ENCODE measurements around the gene SYNDIG1.

SYNDIG1 gene

DNA sequence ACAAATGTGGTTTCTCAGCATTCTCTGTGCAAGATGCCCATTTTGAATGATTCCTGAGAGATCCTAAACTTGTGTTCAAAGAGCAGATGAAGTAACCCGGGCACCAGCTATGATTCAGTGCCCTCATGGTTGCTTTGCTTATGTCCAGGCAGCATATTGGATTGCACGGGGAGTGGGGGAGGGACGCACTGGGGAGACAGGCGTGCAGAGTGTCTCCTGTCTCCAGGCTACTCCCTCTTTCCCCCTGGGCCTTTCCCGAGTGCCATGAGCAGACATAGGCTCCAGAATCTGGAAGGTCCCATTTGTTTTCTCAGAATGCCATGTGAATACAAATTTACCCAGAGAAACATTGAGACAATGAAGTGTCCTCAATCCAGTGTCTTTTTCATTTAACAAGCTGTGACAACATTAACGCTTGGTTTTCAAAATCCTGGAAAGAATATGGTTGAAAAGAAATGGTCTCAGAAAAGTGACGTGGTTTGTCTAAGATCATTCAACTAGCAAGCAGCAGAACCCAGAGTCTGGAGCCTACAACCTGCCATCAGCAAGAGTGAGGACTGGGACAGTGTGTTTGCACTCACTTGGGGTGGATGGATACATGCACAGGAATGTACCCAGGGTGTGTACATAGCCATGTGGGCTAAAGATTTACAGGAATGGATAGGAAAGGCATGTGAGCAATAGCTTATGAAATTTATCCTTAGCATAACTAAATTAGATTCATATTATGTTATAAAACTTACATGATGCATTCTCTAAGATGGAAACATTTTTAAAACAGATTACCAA is 4.2 kb downstream of the SYNDIG1 start:
- DNase-seq = no peak

GRCh38 chr20:24477831-24478547 is 8.6 kb downstream of the SYNDIG1 start:
- DNase-seq = no peak

- DNase-seq = no peak
Observed at GRCh38 chr20:24478584-24478983, 9.2 kb downstream of the SYNDIG1 start.

- no peak for DNase-seq
Observed at GRCh38 chr20:24479106-24479505, 9.7 kb downstream of the SYNDIG1 start.

GRCh38 chr20:24479595-24479994 is 10.2 kb downstream of the SYNDIG1 start:
- no peak for DNase-seq

DNA sequence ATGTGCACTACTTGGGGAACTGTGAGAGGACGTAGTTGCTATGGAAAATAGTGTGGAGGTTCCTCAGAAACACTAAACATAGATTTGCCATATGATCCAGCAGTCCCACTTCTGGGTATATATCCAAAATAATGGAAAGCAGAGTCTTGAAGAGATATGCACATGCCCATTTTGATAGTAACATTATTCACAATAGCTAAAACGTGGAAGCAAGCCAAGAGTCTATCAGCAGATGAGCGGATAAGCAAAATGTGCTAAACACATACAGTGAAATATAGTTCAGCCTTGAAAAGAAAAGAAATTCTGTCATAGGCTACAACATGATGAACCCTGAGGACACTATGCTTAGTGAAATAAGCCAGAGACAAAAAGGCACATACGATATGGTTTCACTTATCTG is 11.1 kb downstream of the SYNDIG1 start:
- DNase-seq = no peak

DNA sequence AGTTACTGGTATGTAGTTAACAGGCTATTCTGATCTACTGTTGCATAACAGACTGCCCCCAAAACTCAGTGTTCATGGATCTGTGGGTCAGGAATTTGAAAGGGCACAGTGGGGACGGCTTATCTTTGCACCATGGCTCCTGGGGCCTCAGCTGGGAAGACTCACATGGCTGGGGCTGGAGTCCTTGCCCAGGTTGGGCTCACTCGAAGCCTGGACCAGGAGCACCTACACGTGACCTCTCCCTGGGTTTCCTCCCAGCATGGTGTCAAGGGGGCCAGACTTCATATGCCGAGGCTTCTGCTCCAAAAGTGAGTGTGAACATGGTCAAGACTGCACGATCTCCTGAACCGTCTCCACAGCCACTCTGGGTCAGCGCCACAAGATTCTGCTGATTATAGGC is 11.7 kb downstream of the SYNDIG1 start:
- no peak for DNase-seq

DNA sequence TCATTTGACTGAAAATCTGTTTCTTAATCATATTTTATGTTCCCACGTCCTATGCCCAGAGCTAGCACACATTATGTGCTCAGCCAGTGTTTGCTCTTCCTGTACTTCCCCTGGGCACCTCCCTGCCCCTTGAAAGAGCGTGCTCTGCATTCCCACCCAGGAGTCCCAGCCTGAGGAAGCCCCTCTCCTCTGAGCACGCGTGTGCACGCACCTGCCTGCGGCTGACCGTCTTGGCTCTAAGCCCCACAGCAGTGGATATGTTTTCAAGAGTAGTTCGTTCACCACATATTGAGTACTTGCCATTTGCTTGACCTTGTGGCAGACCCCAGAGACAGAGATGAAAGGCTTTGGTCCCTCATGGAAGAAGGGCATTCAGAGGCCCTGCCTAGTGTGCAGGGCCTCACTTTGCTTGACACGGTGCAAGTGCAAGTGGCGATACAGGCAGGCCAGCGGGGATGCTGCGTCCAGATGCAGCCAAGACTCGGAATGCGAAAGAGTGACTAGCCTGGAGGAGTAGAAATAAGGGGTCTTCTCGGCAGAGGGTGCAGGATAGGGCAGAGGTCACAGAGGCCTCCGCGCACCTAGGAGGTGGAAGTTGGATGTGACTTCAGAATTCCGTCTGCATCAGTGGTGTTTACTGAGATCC is 14.1 kb downstream of the SYNDIG1 start:
- no peak for DNase-seq

- no peak for DNase-seq
Observed at GRCh38 chr20:24484081-24484450, 14.6 kb downstream of the SYNDIG1 start.

- no peak for DNase-seq
Observed at GRCh38 chr20:24485981-24486380, 16.6 kb downstream of the SYNDIG1 start.

DNA sequence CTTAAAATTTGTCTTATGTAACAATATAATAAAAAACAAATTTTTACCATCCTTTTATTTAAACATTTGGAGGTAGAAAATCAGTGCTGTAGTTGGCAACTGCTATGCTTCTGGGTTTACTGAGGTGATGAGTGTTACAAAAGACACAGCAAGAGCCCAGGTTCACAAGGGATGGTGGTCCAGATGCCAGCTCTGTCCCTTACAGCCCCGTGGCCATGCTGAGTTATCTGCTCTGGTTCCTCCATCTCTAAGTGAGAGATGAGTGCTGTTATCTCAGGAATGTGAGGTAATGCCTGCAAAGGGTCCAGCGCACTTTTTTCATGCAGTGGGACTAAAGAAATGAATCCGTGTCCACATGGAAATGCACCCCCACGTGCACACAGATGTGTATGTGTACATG is 17.8 kb downstream of the SYNDIG1 start:
- DNase-seq = no peak

DNA sequence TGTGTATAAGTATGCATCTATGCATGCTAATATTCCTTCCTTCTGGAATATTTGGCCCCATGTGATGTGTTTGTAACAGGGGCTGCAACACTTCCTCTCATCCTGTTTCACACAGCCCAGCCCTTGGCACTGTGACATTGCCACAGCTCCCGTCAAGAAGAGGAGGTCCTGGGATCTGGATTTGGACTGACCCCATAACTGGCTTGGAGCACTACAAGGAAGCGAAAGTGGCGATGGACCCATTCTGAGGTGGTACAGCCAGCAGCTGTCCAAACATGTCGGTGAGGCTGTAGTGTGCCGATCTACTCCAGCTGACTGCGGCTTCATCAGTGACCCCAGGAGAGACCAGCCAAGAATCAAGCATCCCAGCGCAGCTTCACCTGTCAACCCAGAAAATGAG is 18.2 kb downstream of the SYNDIG1 start:
- DNase-seq = no peak

DNA sequence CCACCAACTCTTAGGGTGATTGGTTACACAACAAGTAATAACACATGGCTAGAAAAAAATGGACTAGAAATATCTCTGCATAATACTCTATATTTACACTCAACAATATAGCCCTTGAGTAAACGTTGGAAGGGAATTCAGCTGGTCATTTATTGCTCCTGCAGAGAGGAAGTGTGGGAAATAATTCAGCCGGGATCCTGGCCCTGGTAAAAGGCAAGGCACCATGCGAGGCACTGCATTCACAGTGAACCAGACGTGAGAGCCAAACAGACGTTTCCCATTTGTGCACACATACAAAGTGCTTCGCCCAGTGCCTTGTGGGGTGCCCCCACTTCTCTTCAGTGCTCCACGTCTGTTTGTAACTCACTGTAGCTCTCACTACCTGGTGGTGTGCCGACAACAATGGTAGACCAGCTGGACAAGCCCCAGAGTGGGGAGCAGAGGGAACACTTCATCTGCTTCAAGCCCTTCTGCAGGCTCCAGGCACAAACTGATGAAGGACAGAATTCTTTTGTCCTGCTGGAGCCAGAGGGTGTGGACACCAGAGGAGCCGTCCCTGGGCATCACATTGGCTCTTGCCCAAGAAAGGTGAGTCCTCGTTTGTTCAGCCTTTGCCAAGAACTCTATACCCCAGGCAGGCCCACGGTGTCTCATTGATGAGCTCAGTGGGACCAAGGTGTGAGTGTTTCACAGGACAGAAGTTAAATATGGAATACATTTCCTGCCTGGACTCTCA is 18.8 kb downstream of the SYNDIG1 start:
- DNase-seq = no peak

- no peak for DNase-seq
Observed at GRCh38 chr20:24488800-24489175, 19.4 kb downstream of the SYNDIG1 start.

DNA sequence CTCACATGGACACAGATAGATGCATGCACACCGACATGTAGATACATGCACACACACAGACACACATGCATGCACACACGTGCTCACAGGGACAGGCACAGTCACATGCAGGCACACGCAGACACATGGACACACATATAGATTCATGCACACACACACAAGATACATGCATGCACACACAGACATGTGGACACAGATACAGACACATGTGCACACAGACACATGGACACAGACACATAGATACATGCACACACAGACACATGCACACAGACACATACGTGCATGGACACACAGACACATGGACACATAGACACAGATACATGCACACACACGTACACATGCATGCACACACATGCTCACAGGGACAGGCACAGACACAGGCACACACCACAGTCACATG is 19.8 kb downstream of the SYNDIG1 start:
- DNase-seq = no peak

GRCh38 chr20:24489631-24490260 is 20.3 kb downstream of the SYNDIG1 start:
- DNase-seq = no peak

GRCh38 chr20:24490598-24490997 is 21.2 kb downstream of the SYNDIG1 start:
- no peak for DNase-seq

GRCh38 chr20:24491041-24491756 is 21.8 kb downstream of the SYNDIG1 start:
- no peak for DNase-seq

- DNase-seq = no peak
Observed at GRCh38 chr20:24492031-24492607, 22.7 kb downstream of the SYNDIG1 start.

- no peak for DNase-seq
Observed at GRCh38 chr20:24492698-24493097, 23.3 kb downstream of the SYNDIG1 start.

DNA sequence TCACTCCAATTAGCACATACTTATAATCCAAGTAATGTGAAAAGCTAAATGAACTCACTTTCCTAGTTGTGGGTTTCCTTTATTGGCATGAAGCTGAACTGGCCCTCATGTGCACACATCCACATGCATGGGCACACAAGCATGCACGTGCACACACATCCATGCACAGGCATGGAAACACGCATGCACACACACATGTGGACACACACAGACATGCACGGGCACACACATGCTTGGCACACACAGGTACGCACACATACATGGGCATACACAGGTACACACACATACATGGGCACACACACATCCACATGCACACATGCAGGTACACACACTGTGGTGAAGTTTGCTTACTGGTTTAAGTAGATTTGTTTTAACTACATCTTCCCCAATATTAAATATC is 23.8 kb downstream of the SYNDIG1 start:
- no peak for DNase-seq
